ENCODE measurements around the gene BECN2.

BECN2 gene, protein sequence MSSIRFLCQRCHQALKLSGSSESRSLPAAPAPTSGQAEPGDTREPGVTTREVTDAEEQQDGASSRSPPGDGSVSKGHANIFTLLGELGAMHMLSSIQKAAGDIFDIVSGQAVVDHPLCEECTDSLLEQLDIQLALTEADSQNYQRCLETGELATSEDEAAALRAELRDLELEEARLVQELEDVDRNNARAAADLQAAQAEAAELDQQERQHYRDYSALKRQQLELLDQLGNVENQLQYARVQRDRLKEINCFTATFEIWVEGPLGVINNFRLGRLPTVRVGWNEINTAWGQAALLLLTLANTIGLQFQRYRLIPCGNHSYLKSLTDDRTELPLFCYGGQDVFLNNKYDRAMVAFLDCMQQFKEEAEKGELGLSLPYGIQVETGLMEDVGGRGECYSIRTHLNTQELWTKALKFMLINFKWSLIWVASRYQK

DNA sequence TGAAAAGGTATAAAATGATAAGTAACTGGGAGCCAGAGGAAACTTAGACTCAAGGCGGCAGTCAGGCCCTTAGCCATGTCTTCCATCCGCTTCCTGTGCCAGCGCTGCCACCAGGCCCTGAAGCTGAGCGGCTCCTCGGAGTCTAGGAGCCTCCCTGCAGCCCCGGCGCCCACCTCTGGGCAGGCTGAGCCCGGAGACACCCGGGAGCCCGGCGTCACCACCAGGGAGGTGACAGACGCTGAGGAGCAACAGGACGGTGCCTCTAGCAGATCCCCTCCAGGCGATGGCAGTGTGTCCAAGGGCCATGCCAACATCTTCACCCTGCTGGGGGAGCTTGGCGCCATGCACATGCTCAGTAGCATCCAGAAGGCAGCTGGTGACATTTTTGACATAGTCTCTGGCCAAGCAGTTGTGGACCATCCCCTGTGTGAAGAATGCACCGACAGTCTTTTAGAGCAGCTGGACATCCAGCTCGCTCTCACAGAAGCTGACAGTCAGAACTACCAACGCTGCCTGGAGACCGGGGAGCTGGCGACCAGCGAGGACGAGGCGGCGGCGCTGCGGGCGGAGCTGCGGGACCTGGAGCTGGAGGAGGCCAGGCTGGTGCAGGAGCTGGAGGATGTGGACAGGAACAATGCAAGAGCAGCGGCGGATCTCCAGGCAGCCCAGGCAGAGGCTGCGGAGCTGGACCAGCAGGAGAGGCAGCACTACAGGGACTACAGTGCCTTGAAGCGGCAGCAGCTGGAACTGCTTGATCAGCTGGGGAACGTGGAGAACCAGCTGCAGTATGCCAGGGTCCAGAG lies at the start of gene BECN2:
Gene BECN2, plus strand, starts transcription at position 76 of the 803 bp plus-strand sequence. Its CDS starts 0 bp downstream, at position 76.
- DNase-seq (ENCODE audit: low read depth in 2 of 3, low spot score in 2 of 3) = no peak

DNA sequence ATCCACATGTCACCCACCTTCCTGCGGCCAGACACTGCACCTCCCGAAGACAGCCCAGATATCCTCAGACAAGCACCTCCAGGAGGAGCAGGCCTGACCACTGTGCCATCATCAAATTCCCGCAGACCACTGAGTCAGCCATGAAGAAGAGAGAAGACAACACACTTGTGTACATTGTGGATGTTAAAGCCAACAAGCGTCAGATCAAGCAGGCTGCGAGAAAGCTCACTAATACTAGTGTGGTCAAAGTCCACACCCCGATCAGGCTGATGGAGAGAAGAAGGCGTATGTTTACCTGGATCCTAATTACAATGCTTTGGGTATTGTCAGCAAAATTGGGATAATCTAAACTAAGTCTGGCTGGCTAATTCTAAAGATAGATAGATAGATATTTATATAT lies 41.4 kb upstream of the BECN2 start:
- DNase-seq (ENCODE audit: low read depth in 2 of 3, low spot score in 2 of 3) = no peak

DNA sequence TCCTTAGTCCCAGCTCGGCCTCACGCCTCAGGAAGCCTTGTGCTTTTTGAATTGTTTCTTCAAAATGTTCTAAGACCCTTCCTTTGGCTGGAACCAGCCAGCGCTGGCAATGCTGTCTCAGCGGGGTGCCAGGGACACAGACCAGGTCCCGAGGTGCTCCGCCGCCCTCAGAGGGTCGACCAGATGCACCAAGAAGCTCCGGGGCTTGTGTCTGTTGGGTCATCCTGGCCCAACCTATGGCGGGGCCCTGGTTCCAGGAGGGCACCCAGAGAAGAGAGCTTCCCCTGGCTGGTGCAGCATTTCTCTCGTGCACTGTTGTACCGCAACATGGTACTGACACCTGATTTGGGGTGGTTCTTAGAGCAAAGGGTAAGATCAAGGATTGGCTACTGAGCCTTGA lies 40.1 kb upstream of the BECN2 start:
- no peak for DNase-seq (ENCODE audit: low read depth in 2 of 3, low spot score in 2 of 3)

DNA sequence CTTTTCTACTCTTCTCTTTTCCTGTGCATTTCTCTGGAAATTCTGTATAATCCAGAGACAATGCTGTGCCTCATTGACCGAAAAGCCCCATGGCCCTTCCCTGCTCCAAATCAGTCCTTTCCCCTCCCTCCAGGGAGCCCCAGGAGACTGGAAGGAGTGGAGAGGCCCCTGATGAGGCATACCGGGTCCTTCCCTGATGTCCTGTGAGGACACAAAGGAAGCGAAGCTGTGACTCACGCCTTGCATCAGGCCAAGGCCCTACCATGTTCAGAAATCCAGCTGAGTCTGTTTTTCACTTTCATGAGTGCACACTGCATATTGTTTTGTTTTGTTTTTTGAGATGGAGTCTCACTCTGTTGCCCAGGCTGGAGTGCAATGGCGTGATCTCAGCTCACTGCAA lies 38.7 kb upstream of the BECN2 start:
- DNase-seq (ENCODE audit: low read depth in 2 of 3, low spot score in 2 of 3) = no peak

DNA sequence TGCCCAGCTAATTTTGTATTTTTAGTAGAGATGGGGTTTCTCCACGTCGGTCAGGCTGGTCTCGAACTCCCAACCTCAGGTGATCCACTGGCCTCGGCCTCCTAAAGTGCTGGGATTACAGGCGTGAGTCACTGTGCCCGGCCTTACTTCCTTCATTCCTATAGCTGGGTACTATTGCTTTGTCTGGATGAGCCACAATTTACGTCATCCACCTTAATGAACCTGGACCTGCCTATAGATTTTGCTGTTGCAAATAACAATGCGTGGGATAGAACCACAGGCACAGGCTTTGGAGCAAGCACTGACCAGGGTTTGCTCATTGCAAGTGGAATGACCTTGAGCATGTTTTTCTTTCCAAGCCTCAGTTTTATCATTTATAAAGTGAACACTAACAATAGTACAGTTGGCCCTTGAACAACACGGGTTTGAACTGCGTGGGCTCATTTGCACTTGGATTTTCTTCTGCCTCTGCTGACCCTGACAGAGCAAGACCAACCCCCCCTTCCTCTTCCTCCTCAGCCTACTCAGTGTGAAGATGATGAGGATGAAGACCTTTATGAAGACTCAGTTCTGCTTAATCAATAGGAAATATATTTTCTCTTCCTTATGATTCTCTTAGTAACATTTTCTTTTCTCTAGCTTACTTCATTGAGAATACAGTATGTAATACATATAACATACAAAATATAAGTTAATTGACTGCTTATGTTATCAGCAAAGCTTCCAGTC lies 33.3 kb upstream of the BECN2 start:
- no peak for DNase-seq (ENCODE audit: low read depth in 2 of 3, low spot score in 2 of 3)

DNA sequence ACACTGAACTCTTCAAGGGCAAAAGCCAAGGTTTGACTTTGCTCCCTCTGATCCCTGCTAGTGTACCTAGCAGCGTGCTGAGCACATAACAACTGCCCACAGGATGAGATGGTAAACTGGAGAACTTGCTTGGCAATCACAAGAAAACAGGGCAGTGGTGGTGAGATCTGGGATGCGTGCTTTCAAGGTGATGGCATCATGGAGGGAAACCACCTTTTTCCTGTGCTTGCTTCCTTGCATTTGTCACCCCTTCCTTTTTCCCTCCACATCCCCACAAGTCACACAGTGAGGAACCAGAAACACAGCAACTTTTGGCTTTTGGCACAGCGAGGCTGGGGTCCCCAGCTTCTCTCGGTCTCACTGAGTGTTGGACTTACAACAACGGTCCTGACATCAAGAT lies 31.4 kb upstream of the BECN2 start:
- DNase-seq (ENCODE audit: low read depth in 2 of 3, low spot score in 2 of 3) = no peak

DNA sequence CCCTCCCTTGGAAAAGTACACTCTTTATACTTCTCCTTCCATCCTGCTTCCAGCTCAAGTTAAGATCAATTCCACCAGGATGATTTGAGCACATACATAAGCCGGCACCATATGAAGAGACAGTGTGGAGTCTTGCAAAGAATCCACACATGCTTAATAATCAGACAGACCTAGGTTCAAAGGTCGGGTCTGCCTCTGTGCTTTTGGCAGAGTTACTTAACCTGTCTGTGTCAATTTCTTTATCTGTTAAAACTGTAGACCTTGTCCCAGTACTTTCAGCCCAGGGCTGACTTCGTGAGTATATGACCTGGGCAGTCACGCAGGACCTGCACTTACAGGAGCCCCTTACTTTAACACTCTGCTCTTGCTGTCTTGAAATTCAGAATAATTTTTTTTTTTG lies 30.2 kb upstream of the BECN2 start:
- DNase-seq (ENCODE audit: low read depth in 2 of 3, low spot score in 2 of 3) = no peak

DNA sequence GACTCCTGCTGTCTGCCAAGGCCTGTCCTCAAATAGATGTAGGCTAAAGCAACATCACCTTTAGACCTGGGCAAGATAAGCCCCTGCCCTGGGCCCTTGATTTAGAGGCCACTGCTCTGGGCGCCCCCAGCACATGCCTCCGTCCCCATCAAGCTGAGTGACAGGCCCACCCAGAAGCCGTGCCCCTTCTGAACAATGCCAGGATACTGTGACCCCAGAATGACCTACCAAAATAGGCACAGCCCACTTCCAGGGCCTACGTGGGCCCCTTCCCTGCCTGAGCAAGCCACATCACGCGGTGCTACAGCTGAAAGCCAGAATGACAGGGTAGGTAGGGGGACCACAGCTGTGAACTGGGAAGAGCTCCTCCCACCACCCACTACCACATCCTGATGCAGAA lies 24.7 kb upstream of the BECN2 start:
- no peak for DNase-seq (ENCODE audit: low read depth in 2 of 3, low spot score in 2 of 3)

DNA sequence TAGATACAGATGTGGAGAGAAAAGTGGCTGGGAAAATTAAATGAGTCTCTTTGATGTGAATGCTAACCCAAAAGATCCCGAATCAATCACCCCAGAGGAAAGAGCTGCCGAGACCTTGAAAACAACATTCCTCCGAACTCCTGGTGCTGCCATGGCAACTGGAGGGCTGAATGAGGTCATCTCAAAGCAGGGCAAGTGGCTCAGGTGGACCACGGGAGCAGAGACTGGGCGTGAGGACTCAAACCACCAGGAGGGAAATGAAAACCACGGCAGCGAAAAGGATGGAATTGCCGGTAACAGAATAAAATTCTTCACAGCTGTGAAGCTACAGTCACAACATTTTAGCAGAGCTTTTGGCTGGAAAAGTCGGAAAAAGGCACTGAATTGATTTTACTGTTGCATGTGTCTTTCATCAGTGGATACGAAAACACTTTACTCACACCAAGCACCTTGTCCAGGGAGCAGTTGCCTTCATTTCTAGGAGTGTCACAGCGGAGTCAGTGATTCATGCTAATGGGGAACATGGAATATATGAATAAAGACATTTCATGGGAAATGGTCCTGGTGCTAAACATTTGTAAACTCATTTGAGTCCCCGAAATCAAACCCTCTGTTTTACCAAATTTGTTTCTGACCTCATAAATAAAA lies 23.2 kb upstream of the BECN2 start:
- DNase-seq (ENCODE audit: low read depth in 2 of 3, low spot score in 2 of 3) = no peak

DNA sequence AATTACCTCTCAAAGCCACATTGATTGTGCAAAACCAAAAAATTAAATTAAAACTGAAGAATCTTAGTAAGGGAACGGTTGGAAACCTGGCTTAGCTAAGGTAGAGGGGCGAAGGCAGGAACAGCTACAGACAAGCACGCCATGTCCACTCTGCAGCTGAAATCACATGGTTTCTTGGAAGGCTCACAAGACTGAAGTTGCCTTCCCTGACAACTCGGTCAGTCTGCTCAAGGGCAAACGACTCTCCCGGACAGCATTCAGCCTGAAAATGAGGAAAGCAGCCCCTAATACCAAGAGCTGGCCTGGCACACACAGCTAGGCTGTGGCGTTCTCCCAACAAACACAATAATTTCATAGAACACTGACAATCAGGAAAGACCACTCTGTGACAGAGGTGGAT lies 22.7 kb upstream of the BECN2 start:
- DNase-seq (ENCODE audit: low read depth in 2 of 3, low spot score in 2 of 3) = no peak

DNA sequence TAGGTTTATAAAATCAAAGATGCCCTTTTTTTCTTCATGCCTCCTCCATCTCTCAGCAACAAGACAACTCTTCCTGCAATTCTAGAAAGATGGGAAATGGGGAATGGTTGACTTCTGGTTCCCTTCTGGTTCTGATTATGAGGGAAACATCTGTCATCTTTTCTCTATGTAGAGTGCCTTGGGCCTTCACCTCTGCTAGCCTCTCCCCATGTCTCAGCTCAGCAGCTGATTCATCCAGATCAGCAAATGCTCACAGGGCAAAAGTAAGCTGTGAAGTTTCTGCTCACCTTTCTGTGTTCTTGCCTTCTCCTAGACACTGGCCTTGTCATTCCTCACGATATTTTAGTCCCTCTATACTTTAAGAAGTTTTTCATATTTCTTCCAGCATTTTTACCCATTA lies 17.8 kb upstream of the BECN2 start:
- no peak for DNase-seq (ENCODE audit: low read depth in 2 of 3, low spot score in 2 of 3)

DNA sequence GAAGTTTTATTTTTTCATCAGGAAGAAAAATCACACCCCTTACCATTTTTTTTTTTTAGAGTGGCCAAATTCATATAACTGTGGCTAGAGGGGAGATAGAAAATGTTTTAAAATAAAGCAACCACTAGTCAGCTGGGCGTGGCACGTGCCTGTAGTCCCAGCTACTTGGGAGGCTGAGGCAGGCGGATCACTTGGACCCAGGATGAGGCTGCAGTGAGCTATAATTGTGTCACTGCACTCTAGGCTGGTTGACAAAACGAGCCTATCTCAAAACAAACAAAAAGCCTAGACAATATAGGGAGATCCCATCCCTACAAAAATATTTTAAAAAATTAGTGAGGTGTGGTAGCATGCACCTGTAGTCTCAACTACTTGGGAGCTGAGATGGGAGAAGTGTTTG lies 14.8 kb upstream of the BECN2 start:
- DNase-seq (ENCODE audit: low read depth in 2 of 3, low spot score in 2 of 3) = no peak

DNA sequence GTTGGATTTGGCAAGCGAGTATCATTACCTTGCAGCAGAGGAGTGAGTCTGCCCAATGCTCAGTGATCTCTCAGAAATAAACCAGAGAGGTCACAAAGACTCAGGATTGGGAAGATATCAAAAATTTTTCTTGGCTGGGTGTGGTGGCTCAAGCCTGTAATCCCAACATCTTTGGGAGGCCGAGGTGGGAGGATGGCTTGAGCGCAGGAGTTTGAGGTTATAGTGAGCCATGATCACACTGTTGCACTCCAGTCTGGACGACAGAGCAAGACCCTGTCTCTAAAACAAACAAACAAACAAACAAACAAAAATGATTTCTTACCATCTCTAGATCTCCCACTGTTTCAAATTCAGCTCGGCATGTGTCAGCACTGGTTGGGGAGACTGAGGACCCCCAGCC lies 13.3 kb upstream of the BECN2 start:
- no peak for DNase-seq (ENCODE audit: low read depth in 2 of 3, low spot score in 2 of 3)

DNA sequence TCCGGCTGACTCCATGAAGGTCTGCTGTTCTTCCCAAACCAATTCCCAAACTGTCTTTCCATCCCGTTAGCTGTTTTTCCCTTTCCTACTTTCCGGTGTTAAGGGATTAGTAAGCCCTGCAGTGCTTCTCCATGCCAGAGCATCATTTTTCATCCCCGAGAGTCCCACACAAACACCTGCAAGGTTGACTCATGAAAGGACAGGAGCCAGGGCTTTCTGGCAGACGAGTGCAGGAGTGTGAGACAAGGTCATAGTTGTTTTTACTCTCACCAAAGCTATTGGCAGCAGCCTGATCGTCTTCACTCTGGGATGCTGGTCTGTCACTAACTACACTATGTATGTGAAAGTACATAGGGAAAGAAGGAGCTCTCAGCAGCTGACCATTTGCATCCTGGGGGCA lies 10.2 kb upstream of the BECN2 start:
- no peak for DNase-seq (ENCODE audit: low read depth in 2 of 3, low spot score in 2 of 3)

DNA sequence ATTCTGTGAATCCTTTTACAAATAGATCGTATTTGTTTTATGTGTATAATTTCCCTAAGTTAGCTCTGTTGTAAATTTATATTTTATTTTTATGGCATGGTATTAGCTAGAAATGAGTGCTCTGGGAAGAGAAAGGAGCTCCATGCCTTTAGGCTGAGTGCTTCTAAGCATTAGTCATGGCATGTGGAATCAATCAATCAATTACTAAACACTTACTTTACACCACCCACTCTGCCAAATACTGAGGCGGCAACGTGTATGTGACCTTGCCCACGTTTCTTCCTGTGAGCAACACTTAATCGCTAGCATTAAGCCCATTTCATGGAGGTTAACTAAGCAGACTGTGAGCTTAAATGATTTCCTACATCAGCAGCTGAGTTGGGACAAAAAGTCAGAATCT lies 7.2 kb upstream of the BECN2 start:
- no peak for DNase-seq (ENCODE audit: low read depth in 2 of 3, low spot score in 2 of 3)

DNA sequence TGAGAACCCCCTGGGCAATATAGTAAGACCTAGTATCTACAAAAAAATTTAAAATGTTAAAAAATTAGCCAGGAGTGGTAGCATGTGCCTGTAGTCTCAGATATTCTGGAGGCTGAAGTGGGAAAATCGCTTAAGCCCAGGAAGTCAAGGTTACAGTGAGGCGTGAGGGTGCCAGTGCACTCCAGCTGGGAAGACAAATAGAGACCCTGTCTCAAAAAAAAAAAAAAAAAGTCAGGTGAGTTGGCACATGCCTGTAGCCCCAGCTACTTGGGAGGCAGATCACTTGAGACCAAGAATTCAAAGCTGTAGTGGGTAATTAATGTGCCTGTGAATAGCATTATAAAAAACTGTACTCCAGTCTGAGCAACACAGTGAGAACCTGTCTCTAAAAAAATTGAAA lies 4.6 kb downstream of the BECN2 start:
- no peak for DNase-seq (ENCODE audit: low read depth in 2 of 3, low spot score in 2 of 3)

DNA sequence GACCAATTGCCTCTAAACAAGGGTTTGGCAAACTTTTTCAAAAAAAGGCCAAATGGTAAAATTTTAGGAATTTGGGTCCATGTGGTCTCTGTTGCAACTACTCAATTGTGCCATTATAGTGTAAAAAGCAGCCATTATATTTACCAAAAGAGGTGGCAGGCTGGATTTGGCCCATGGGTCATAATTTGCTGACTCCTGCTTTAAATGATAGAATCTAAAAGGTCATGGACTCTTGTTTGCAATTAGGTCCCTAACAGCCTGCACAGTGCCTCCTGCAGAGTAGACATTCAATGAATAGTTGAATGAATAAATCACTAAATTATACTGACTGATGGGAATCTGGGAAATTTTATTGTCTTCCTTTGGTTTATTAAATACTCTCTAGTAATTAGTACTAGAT lies 6.2 kb downstream of the BECN2 start:
- DNase-seq (ENCODE audit: low read depth in 2 of 3, low spot score in 2 of 3) = no peak

DNA sequence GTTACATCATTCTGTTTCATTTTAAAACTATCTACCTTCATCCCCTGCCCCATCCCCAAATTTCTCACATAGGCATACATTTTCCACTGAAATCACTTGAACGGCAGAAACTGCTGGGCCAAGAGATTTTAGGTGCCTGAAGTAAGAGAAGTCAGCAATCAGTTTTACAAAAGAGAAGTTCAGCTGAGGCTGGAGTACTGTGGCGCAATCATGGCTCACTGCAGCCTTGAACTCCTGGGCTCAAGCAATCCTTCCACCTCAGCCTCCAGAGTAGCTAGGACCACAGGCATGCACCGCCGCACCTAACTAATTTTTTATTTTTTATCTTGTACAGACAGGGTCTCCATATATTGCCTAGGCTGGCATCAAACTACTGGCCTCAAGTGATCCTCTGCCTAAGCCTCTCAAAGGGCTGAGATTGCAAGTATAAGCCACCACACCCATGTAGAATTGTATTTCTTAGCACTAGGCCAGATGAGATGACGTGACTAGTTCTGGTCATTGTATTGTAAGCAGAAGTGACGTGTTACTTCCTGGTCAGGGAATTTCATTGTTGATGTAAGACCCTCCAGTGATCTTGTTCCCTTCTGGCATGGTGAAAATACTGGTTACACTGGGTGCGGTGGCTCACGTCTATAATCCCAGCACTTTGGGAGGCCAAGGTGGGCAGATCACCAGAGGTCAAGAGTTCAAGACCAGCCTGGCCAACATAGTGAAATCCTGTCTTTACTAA lies 7.1 kb downstream of the BECN2 start:
- DNase-seq (ENCODE audit: low read depth in 2 of 3, low spot score in 2 of 3) = no peak

DNA sequence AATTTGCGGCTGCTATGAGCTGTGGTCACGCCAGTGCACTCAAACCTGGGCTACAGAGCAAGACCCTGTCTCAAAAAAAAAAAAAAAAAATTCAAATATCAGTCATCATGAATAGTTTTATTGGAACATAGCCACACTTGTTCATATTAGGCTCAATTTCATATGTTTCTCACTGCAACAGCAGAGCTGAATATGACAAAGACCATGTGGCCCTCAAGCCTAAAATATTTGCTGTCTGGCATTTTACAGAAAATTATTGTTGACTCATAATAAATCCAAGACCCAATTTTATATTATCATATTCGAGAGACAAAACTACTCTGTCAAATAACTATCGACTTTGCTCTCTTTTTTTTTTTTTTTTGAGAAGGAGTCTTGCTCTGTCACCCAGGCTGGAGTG lies 11.0 kb downstream of the BECN2 start:
- DNase-seq (ENCODE audit: low read depth in 2 of 3, low spot score in 2 of 3) = no peak

DNA sequence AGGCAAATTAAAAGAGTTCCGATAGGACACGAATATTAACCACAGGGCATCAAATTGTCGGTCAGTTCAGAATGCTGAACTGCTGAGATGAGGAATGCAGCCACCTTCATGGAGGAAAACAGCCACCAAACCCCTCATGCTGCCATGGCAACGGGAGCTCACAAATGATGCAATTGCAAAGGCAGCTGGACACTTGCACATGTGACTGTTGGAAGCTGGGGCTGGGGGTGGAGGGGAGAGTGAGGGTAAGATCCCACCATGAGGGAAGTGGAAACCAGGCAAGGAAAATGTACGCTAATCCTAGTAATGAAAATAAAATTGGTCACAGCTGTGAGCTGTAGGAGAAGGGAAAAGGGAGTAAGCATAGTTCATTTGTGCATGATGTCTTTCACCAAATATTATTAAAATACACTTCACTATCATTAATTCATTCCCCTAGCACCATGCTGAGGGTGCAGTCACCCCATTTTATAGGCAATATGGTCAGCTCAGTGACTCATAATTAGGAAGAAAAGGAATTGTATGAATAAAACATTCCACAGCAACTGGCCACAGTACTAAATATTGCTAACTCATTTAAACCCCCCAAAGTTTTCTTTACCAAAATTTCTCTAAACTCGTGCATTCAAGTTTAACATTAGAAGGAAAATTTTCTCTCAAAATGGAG lies 15.3 kb downstream of the BECN2 start:
- DNase-seq (ENCODE audit: low read depth in 2 of 3, low spot score in 2 of 3) = no peak
